HG03108 (cell line): ENCODE results near the gene NPDC1.

Experiments used
- ATAC-seq: cut with Tn5 transposase; IDR thresholded peaks from one replicate; pipeline ENCODE4 v1.9.1; 2021; ENCODE audit warnings: moderate library complexity; ENCODE audit not compliant: unreplicated experiment

NPDC1 gene

DNA sequence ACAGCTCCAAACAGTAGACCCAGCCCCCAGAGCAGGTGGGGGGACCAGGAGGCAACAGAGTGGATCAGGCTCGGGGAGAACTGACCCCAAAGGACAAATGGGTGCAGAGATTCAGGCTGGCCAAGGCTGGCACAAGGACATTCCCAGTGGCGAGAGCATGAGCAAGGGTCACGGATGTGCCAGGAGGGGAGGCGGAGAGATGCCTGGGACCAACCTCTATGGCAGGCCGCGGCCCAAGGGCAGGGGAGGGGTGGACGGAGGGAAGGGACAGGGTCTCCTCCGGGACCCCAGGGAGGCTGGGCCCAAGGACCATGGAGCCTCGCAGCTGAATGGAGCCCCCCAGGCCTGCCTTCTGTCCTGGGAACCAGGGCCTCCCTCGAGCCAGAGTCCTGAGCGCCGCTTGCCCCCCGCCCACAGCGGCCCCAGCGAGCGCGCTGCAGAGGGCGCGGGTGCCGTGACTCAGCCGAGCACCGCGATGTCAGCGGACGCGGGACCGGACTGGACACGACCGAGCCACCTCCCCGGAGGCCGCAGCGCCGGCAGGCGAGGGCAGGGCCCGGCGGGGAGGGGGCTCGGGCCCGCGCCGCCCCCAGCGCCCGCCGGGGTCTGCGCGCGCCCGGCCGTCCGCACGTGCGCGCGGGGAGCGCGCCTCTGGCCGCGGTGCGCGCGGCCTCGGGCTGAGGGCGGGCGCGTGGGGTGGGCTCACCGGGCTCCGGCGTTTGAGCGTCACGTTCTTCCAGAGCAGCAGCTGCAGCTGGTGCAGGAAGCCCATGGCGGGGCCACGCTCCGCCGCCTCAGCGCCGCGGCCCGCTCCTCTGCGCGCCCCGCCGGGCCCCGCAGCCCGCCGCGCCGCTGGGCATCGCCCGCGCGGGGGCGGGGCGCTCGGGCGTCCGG lies 18.4 kb downstream of the NPDC1 start, which contains the start of gene ABCA2:
Gene ABCA2 (minus strand): TSS at position 869 of the 894 bp plus-strand sequence. CDS start 97 bp downstream, at position 772.
- no peak for ATAC-seq

DNA sequence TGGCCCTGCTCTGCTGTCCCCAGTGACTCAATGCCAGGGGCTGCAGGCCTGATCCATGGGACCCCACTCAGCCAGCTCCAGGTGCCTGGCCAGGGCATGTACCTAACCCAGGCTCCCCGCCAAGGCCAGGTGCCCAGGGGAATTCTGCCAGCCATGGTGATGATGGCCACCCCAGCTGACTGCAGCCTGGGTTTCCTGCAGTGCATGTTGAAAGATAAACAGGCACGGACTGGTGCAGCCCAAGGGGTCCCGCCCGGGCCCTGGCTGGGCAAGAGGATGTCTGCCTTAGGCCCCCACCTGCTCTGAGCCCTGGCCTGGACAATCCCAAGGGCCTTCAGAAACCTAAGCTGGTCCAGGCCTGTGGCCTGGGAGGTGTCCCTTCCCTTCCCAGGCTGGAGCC lies 19.1 kb downstream of the NPDC1 start:
- no peak for ATAC-seq

DNA sequence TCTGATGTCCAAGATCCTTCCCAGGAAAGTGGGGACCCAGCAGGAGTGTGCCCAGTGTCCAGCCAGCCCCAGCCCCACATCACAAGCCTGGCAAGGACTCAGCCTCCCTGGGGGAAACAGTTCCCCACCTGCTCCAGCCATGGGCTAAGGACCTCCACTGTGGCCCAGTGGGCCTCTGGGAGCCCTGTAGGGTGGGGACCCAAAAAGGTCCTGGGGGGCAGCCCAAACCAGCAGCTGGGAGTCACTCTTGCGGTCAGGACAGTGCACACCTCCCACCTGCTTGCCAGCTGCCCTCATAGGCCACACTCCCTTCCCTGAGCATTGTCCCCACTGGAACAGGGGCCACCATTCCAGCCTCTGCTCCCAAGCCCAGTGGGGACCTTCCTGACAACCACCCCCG lies 19.6 kb downstream of the NPDC1 start:
- no peak for ATAC-seq

DNA sequence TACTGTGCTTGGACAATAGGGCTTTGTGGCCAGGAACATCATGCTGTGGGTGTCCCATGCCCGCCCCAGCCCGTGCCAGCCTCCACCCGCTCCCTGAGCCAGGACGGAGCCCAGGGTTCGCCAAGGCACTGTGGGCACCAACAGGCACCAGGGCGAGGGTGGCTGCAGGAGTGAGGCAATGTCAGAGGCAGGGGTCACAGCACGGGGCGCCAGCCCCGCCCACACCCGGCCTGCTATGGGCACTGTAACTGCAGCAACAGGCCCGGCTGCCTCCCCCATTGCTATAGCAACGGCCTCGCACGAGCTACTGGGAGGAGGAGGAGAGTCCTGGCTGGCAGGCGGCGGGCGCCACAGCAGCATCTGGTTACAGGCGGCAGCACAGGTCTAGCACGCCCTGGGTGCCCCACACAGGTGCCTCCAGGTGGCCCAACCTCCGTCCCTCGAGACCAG lies 20.4 kb downstream of the NPDC1 start:
- ATAC-seq: no peak

DNA sequence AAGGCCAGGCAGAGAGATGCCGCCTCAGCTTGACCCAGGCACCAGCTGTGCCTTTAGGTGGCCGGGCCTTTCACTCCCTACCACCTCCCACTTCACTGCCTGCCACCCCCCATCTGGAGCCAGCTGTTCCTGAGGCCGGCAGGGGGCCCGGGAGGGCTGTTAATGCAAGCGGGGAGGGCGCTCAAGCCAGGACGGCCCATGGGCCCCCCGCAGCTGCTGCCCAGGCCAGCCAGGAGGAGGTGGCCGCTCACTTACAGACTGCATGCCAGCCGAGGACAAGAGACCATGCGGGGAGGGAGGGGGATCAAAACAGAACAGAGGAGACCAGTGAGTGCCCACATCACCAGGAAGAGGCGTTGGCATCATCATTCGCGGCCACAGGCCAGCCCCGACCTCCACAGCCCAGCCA lies 22.4 kb downstream of the NPDC1 start:
- ATAC-seq: no peak

DNA sequence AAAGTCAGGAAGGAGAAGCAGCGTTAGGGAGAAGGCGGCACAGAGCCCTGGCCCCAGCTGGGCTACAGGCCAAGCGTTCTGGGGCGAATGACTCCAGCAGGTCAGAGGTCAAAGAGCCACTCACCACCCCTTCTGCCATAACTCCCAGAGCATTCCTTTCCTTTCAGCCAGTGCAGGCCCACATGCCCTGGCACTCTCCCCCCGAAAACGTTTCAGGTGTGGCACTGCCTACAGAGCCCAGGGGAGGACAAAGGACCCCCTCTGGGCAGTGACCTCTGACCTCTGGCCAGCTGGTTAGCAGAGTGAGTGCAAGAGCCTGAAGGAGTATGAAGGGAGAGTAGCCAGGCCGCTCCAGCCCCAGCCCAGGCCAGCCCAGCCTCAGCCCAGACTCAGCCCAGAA lies 22.8 kb downstream of the NPDC1 start:
- no peak for ATAC-seq

DNA sequence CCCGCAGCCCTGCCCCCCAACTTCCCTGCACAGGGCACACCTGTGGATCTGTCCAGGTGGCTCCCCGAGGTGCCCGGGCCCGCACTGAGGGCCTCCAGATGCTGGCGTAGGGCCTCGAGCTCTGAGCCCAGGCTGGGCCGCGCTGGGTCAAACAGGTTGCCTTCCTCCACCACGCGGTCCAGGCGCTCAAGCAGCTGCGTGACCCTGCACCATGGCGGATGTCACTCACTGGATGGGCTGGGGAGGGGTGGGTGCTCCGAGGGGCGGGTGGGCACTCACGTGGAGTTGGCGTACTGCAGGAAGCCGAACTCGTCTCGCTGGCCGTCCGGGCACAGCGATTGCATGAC lies 23.3 kb downstream of the NPDC1 start:
- no peak for ATAC-seq

DNA sequence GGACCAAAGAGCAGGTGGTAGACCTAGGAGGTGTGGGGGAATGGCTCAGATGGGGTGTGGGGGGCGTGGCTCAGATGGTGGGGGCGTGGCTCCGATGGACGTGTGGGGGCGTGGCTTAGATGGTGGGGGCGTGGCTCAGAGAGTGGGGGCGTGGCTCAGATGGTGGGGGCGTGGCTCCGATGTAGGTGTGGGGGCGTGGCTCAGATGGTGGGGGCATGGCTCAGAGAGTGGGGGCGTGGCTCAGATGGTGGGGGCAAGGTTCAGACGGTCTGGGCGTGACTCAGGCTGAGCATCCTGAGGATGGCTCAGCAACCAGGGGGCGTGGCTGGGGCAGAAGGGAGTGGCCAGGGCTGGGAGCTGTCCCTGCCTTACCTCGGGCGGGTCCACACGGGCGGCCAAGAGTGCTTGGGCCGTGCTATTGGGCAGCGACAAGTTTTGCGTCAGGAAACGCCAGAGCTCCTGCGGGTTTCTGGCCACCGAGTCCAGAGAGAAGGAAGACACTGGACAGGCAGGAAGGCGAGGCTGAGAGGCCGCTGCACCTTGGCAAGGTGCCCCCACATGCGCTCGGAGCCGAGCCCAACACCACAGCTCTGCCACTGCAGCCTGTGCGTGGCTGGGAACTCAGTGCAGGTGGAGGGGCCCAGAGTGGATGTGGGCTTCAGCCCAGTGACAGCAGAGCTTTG lies 23.9 kb downstream of the NPDC1 start:
- no peak for ATAC-seq

DNA sequence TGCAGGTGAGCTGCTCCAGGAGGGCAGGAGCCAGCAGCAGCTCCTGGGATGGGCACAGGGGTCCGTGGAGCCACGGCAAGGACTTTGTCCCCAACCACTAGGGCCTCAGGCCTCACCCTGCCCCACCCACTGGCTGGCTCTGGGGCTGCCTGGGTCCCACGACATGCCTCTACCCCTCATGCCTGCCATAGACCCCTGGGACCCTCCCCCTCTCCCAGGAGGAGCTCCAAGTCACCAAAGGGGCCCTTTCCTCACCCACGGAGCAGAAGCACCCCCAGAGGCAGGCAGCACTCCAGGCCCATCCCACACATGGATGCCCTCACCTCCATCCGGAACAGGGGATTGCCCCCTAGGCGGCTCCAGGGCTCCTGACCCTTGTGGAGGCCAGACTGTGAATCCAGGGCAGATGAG lies 24.4 kb downstream of the NPDC1 start:
- ATAC-seq: no peak

DNA sequence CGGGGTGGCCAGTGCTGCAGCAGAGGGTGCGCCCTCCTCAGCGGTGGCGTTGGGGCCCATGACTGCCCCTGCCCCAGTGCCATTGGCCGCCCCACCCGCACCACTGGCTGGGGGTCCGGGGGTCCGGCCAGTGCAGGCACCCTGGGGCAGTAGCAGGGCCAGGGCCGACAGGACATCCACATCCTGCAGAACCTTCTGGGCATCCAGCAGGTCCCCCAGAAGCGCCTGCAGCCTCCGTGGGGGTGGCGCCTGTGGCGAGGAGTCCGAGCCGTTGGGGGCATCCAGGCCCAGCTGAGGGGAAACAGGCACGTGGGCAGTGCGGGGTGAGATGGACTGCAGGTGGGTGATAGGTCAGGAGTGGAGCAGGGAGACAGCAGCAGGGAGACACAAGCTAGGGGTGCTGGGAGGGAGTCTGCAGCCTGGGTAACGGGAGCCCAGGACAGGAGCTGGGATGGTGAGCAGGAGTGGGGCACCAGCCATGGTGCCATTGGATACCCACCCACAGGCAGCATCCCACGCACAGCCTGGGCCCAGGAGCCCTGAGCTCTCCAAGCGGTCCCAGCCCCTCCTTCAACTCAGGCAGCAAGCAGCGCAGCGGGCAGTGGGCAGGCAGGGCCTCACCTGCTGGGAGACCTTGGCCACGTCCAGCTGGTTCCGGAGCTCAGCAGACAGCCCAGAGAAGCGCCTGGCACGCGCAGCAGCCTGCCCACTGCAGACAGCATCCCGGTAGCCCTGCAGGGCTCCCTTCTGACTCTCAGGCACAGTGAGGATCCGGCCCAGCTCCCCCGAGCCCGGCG lies 25.0 kb downstream of the NPDC1 start:
- no peak for ATAC-seq

DNA sequence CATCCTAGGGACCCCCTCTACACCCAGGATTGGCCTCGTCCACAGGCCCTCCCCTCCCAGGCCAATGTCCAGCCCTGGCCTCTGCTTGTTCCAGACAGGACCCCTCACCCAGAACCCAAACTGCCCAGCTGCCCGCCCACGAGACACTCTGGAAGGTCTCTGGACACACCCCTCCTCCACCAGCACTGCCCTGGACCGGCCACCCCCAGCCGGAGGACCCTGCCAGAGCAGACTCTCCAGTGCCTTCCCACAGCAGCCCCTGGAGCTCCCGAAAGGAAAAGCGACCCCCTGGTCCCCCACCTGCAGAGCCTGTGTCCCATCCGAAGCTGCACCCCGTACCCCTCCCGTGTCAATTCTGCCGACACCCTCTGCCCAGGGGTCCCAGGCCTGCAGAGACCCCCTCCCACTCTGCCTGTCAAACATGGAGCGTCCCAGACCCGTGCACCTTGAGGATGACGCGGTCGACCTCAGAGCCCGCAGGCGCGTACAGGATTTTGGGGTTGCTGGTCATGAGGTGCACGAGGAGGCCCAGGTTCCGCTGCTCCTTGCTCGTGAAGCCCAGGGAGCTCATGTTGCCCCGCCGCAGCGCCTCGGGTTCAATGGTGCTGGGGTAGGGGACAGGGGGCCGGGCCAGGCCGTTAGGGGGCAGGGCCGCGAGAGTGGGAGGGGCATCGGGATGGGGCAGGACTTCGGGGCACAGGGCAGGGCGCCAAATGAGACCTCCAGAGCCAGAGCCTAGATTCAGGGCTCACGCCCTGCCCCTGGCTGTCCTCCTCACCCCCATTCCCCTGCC lies 25.9 kb downstream of the NPDC1 start:
- ATAC-seq: no peak

DNA sequence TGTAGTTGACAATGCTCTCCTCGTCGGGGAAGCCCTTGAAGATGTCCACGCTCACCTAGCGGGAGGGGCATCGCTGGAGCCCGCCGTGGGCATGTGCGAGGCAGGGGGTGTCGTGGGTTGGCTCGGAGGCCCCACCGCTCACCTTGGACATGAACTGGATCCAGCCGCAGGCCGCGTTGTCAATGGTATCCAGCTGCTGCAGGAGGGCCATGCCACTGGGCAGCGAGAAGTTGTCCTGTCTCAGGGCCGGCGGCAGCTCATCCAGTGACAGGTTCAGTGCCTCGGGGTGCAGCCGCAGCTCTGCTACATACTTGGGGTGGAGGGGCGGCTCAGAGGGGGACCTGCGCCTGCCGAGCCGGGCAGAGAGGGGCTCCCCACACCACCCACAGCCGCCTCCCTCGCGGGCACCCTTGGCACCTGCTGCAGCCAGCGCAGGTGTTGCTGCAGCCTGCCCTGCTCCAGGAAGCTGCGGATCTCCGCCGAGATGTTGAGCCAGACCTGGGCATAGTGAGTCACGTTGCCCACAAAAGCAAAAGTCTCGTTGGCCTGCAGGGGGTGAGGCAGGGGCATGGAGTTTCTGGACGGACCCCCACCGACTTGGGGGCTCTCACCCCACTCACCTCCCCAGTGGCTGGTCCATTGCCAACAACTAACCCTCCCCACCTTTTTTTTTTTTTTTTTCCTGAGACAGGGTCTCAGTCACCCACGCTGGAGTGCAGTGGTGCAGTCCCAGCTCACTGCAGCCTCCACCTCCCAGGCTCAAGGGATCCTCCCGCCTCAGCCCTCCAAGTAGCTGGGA lies 27.0 kb downstream of the NPDC1 start:
- ATAC-seq: no peak

DNA sequence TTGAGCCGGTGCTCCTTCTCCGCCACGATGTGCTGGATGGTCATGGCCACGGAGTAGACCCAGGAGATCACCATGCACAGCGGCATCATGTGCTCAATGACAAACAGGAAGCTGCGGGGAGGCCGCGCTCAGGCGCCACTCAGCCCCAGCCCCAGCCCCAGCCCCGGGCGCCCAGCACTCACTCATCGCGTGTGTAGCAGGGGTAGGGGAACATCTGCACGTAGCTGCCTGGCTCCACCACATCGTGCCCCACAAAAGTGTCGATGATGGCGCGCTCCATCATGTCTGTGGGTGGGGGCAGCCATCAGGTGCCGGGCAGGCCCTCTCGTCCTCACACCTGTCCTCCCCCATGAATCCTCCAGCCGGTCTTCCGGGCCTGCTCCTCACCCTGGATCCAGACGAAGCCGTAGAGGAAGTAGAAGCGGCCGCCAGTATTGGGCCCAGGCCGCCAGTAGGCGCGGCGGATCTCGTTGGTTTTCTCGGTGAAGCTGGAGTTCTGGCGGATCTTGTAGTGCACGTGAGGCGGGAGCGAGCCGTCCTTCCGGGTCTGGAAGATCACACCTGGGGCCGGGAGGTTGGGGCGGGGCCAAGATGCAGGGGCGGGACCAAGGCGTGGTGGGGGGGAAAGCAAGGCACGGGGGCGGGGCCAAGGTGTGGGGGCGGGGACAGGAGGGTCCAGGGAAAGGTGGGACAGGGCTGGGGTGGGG lies 28.0 kb downstream of the NPDC1 start:
- ATAC-seq: no peak

DNA sequence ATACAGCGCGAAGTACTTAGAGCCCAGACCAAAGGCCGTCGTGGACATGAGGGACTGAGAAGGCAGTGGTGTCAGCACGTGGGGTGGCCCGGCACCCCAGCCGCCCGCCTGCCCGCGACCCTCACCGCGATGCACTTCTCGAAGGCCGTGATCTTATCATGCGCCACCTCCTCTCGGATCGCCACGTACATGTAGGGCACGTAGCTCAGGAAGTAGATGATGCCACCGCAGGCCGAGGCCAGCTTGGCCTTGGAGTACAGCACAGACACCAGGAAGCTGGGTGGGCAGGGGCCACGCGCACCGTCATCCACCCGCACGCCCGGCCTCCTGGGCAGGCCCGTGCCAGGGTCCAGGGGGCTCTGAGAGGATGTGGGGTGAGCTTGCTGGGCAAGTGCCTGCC lies 28.9 kb downstream of the NPDC1 start:
- no peak for ATAC-seq

DNA sequence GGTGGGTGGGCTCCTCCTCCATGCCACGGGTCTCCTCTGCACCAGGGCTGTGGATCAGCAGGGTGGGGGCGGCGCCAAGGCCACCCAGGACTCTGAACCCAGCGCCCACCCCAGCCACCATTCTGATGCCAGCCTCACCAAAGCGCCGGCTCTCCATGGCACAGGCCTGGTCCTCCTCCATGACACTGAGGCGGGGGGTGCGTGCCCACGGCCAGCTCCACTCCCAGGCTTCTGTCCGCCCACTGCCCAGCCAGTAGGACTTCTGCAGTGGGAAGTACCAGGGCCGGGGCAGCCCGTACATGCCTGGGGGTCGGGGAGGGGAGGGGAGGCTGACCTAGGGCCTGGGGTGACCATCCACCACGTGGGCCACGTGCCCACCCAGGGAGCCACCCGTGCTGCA lies 29.5 kb downstream of the NPDC1 start:
- no peak for ATAC-seq

DNA sequence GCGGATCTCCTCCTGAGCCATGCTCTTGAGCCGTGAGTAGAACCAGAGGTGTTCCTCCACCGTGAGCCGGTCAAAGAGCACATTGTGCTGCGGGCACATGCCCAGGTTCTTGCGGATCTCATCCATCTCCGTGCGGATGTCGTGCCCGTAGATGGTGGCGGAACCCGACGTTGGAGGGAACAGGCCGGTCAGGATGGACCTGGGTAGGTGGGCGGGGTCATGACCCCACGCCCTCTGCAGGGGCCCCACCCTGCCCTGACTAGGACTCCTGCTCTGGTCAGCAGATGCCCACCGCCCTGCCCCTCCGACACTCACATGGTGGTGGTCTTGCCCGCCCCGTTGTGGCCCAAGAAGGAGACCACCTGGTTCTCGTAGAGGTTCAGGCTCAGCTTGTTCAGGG lies 30.0 kb downstream of the NPDC1 start:
- no peak for ATAC-seq

DNA sequence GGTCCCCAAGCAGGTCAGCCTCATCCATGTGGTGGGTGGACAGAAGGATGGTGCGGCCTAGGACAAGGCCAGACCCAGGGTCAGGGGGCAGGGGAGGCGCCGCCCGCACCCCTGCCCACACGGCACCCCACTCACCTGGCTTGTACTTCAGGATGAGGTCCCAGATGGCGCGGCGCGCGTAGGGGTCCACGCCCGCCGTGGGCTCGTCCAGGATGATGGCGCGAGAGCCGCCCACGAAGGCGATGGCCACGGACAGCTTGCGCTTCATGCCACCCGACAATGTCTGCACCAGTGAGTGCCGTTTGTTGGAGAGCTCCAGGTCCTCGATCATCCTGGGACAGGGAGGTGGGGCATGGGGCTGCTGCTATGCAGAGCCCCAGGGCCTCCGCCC lies 30.4 kb downstream of the NPDC1 start:
- no peak for ATAC-seq

DNA sequence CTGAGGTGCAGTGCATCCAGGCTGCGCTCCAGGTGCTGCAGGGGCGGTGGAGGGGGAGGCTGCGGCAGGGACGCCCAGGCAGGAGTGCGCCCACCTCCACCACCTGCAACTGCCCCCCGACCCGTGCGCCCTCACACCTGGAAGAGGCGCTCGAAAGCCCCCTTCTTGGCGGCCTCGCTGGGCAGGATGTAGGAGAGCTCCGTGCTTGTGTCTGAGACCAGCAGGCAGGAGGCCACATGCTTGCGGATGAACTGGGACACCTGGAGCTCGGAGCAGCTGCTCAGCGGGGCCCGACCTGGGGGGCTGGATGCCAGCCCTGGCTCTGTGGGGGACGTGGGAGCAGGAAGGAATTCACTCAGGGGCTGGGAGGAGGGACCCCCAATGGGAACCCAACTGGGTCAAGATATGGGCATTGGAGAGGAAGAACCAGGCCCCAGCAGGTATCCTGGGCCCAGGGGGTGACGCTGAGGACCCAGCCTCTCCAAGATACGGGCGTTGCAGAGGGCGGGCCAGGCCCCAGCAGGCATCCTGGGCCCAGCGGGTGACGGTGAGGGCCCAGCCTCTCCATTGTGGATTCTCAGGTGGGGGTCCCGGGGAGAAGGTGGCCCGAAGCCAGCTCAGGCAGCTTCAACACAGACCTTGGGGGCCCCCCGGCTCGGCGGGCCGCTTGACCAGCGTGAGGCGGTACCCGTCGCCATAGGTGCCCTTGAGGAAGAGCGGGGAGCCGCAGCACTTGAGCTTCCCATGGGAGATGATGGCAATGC lies 31.0 kb downstream of the NPDC1 start:
- no peak for ATAC-seq

DNA sequence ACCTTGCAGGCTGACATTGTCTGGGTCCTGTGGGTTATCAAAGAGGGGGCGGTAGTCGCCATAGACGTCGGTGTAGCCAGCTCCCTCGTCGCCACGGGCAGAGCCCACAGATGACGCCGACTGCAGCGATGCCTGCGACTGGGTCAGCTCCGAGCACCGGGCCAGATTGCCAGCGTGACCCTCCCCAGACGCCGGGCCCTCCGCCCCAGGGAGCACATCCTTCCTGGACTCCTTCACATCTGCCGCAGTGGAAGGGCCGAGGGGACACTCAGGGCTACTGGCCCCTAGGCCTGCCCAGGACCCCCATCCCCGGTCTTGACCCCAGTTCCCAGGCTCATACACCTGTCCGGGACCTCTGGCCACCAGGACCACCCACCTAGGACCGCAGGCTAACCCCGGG lies 31.8 kb downstream of the NPDC1 start:
- no peak for ATAC-seq
